ENCODE measurements around the gene PDCD1. TPM values are rescaled to one million over a fixed set of nuclear protein-coding genes. Genes with fewer than 3 reads are reported as not detected.

The PDCD1 gene
- total and polyA plus RNA-seq, 2 of the 8 experiments (the other 6 are each of a cell fraction or from before 2014, with no cell fraction given), result 0.48 to 1.1 TPM

- Histone ChIP-seq H3K27me3 (replicated peaks in 1 of 4; ENCODE audit: control insufficient read depth in 3 of 4, extremely low read depth in 1 of 4, insufficient read depth in 3 of 4, low read length in 3 of 4) (no peaks in the 10 kb centered on the region), H3K79me2 (ENCODE audit: control insufficient read depth in 1 of 2, insufficient read depth in 2 of 2, low read length in 2 of 2) (no peaks in the 10 kb centered on the region), H2BK5ac (ENCODE audit: low read depth, low read length) (no peak overlapping the region), H3K79me1 (ENCODE audit: low read depth, low read length) (no peaks in the 10 kb centered on the region), H2BK12ac (ENCODE audit: low read depth, low read length) (no peak overlapping the region), H3K4ac (replicated peaks; ENCODE audit: insufficient read length, low read depth, low read length) (no peak overlapping the region), H3K9me3 (ENCODE audit: insufficient read depth in 2 of 2, low read depth in 1 of 2, low read length in 1 of 2) (peaks cover 7 to 18% of the 10 kb centered on the region in 2 experiments; a peak in 3 of 4 replicates), H3K23me2 (ENCODE audit: low read depth, low read length) (no peaks in the 10 kb centered on the region), H3K4me2 (ENCODE audit: insufficient read depth in 1 of 2, low read depth in 2 of 2, low read length in 2 of 2) (no peak overlapping the region), H2AK5ac (ENCODE audit: low read depth, low read length) (no peak overlapping the region), H3K18ac (ENCODE audit: extremely low read depth, low read length) (no peak overlapping the region), H3K23ac (ENCODE audit: insufficient read length) (no peak overlapping the region), H3K36me3 (ENCODE audit: control insufficient read depth in 2 of 4, insufficient read depth in 4 of 4, low read length in 3 of 4) (no peaks in the 10 kb centered on the region), H2AFZ (ENCODE audit: low read length) (no peak overlapping the region), H3K4me1 (replicated peaks in 1 of 4; ENCODE audit: control insufficient read depth in 3 of 4, insufficient read depth in 4 of 4, low read length in 3 of 4) (no peaks in the 10 kb centered on the region; a peak in 1 of 7 replicates), H4K20me1 (replicated peaks in 1 of 2; ENCODE audit: control insufficient read depth in 1 of 2, insufficient read depth in 2 of 2, low read length in 2 of 2) (no peaks in the 10 kb centered on the region), H3K56ac (replicated peaks; ENCODE audit: insufficient read length, low read depth, low read length) (no peak overlapping the region), H3K4me3 (ENCODE audit: extremely low read depth in 1 of 4, insufficient read depth in 2 of 4, low read depth in 3 of 4, low read length in 4 of 4) (no peak overlapping the region), H4K91ac (replicated peaks; ENCODE audit: insufficient read length, low read length) (no peak overlapping the region), H4K5ac (ENCODE audit: insufficient read length, low read depth, low read length) (no peak overlapping the region), H2BK15ac (ENCODE audit: low read length) (no peak overlapping the region), H2BK20ac (ENCODE audit: low read length) (no peak overlapping the region), H3K9ac (replicated peaks in 1 of 4; ENCODE audit: extremely low read depth in 1 of 4, low read depth in 3 of 4, low read length in 3 of 4) (no peak overlapping the region), H3K27ac (ENCODE audit: low read depth, low read length) (no peak overlapping the region), H4K8ac (ENCODE audit: extremely low read depth, insufficient read depth, low read length) (no peak overlapping the region), H2BK120ac (replicated peaks; ENCODE audit: low read depth, low read length) (no peak overlapping the region), H3K14ac (ENCODE audit: insufficient read length) (no peak overlapping the region)
- 100% methylated on average over 1 of the region's 54 CpGs; no CpG with 5 or more reads in 1 of the 2 experiments for WGBS, 2 experiments (ENCODE audit: extremely low coverage in 1 of 2, insufficient coverage in 1 of 2, insufficient read length in 1 of 2, insufficient replicate concordance in 2 of 2, low coverage in 1 of 2, low lambda C conversion rate in 2 of 2, missing lambda C conversion rate in 1 of 2)
- ChIA-PET POLR2A (ENCODE audit: partially characterized antibody) (interaction anchor here (0.7 kb wide), 1 partner anchor 172 kb away, joined by 4 read pairs; the partner anchor contains the start of gene ING5), CTCF (ENCODE audit: partially characterized antibody) (interaction anchor here (1.3 kb wide), 1 partner anchor 141 kb away, joined by 3 read pairs; no protein-coding TSS in a partner anchor)
- FAIRE-seq (no peak), DNase-seq (ENCODE audit: low read depth in 1 of 2, low spot score in 2 of 2) (no peak)
- no peak for TF ChIP-seq JUN (IDR thresholded peaks at IDR 0.05; ENCODE audit: low read depth, low read length)
- TF ChIP-seq CHD2 (IDR thresholded peaks at IDR 0.05; ENCODE audit: low read length), result no peak
- no peak for TF ChIP-seq NANOG (IDR thresholded peaks at IDR 0.05; ENCODE audit: insufficient read depth, low read depth, low read length, poor library complexity, severe bottlenecking)
- TF ChIP-seq CEBPB (IDR thresholded peaks at IDR 0.05; ENCODE audit: low read depth, low read length), result no peak
- no peak for TF ChIP-seq RBBP5 (IDR thresholded peaks at IDR 0.05; ENCODE audit: borderline replicate concordance, low read depth, low read length)
- TF ChIP-seq HDAC2 (IDR thresholded peaks at IDR 0.05; ENCODE audit: borderline replicate concordance in 1 of 2, low read depth in 2 of 2, low read length in 2 of 2), result no peak
- TF ChIP-seq YY1 (IDR thresholded peaks at IDR 0.05; ENCODE audit: low read depth, low read length), result no peak
- TF ChIP-seq RAD21 (IDR thresholded peaks at IDR 0.05 in 1 of 2, conservative IDR thresholded peaks at IDR 0.05 in 1 of 2; ENCODE audit: low read depth in 2 of 2, low read length in 2 of 2), result no peak
- no peak for TF ChIP-seq FOSL1 (IDR thresholded peaks at IDR 0.05; ENCODE audit: insufficient read depth, low read depth, low read length)
- TF ChIP-seq SP4 (IDR thresholded peaks at IDR 0.05; ENCODE audit: low read length), result no peak
- TF ChIP-seq POLR2A (IDR thresholded peaks at IDR 0.05; ENCODE audit: control extremely low read depth in 1 of 2, low read depth in 2 of 2, low read length in 2 of 2), result no peak
- TF ChIP-seq SIX5 (IDR thresholded peaks at IDR 0.05; ENCODE audit: low read depth, low read length), result no peak
- TF ChIP-seq EP300 (IDR thresholded peaks at IDR 0.05; ENCODE audit: borderline replicate concordance in 1 of 2, low read depth in 2 of 2, low read length in 2 of 2), result no peak
Observed at GRCh38 chr2:241873081-241873802, 14.5 kb upstream of the PDCD1 start.

Measured in H1 (cell line).